K562 (cell line): Measurements from ENCODE around the gene IFT122. TPM values are rescaled to one million over a fixed set of nuclear protein-coding genes. Genes with fewer than 3 reads are reported as not detected.

Source experiments
- CTCF ChIP-seq, 3 experiments: IDR thresholded peaks in 2 of 3; conservative IDR thresholded peaks in 1 of 3; 2 replicates each; pipeline ENCODE4 v1.5.1; 2011 to 2012; ENCODE audit warnings: low read length in 3 of 3, mild to moderate bottlenecking in 3 of 3, control low read depth in 2 of 3, improper control_type of control experiment in 1 of 3, inconsistent platforms in 1 of 3, low read depth in 1 of 3, mixed read lengths in 1 of 3, moderate library complexity in 1 of 3; ENCODE audit not compliant: insufficient read depth in 2 of 3
- CTCFL ChIP-seq: IDR thresholded peaks from 2 replicates; pipeline ENCODE4 v1.6.1; 2011; ENCODE audit warnings: borderline replicate concordance, low read depth, mild to moderate bottlenecking, moderate library complexity, low read length; ENCODE audit not compliant: insufficient read depth, poor library complexity, severe bottlenecking
- DACH1 ChIP-seq: fragments of 450-650 bp; IDR thresholded peaks from 2 replicates; pipeline ENCODE4 v1.6.1; 2018; ENCODE audit not compliant: partially characterized antibody
- ESRRB ChIP-seq: fragments of 250-450 bp; sonication (Bioruptor Pico); IDR thresholded peaks from 2 replicates; pipeline ENCODE4 v1.5.0; 2020; ENCODE audit warnings: mild to moderate bottlenecking, moderate library complexity, borderline replicate concordance
- HOMEZ ChIP-seq: fragments of 250-450 bp; sonication (Bioruptor Pico); IDR thresholded peaks from 2 replicates; pipeline ENCODE4 v1.4.0; 2020; ENCODE audit warnings: mild to moderate bottlenecking, moderate library complexity
- PRMT5 ChIP-seq: sonication (generic); formaldehyde crosslinking; IDR thresholded peaks from 2 replicates; pipeline ENCODE4 v1.5.0; 2020; ENCODE audit warnings: missing genetic modification reagents
- SFPQ ChIP-seq: fragments of 200-400 bp; formaldehyde crosslinking; IDR thresholded peaks from 2 replicates; pipeline ENCODE4 v1.6.1; 2017; ENCODE audit warnings: mild to moderate bottlenecking, low read depth, low read length, moderate library complexity
- SMAD2 ChIP-seq: fragments of 150-350 bp; IDR thresholded peaks from 2 replicates; pipeline ENCODE4 v1.6.1; 2014; ENCODE audit warnings: low read depth, mild to moderate bottlenecking, low read length
- TCF7 ChIP-seq: sonication (generic); IDR thresholded peaks from 2 replicates; pipeline ENCODE4 v1.6.1; 2016; ENCODE audit warnings: antibody characterized with exemption, borderline replicate concordance
- TRIM25 ChIP-seq: fragments of 450-650 bp; IDR thresholded peaks from 2 replicates; pipeline ENCODE4 v1.7.0; 2016; ENCODE audit warnings: borderline replicate concordance
- ZBTB7A ChIP-seq: IDR thresholded peaks from 2 replicates; pipeline ENCODE4 v1.6.1; 2011; ENCODE audit warnings: low read depth, mild to moderate bottlenecking, low read length, moderate library complexity, borderline replicate concordance; ENCODE audit not compliant: control insufficient read depth
- ZKSCAN8 ChIP-seq: fragments of 200-800 bp; sonication (Bioruptor generic); IDR thresholded peaks from 2 replicates; pipeline ENCODE4 v1.6.1; 2016; ENCODE audit warnings: missing genetic modification characterization, missing compliant biosample characterization
- ZNF12 ChIP-seq: sonication (generic); formaldehyde crosslinking; IDR thresholded peaks from 2 replicates; pipeline ENCODE4 v1.4.0; 2020; ENCODE audit warnings: mild to moderate bottlenecking, missing genetic modification reagents
- ZNF224 ChIP-seq: sonication (generic); formaldehyde crosslinking; IDR thresholded peaks from 2 replicates; pipeline ENCODE4 v1.8.0; 2022; ENCODE audit warnings: mild to moderate bottlenecking, missing genetic modification reagents
- ZNF23 ChIP-seq: fragments of 250-450 bp; sonication (Bioruptor Pico); IDR thresholded peaks from 2 replicates; pipeline ENCODE4 v1.4.0; 2020; ENCODE audit warnings: mild to moderate bottlenecking
- ZNF253 ChIP-seq: fragments of 250-450 bp; sonication (Bioruptor Pico); conservative IDR thresholded peaks from 2 replicates; pipeline ENCODE4 v1.6.1; 2021; ENCODE audit warnings: mild to moderate bottlenecking
- polyA plus RNA-seq, 8 experiments: library from polyadenylated mRNA; depleted of rRNA in 4 of 8; stranded (reverse) in 5 of 8; unstranded in 3 of 8; fragments of >200 nt; fragmentation: Nextera tagmentation in 2 of 8; fragmentation: Illumina TruSeq in 1 of 8; extraction: Ambion mirVana in 2 of 8; extraction: Trizol in 1 of 8; gene quantifications; 2 replicates each; pipeline versions ENCODE4 v1.2.1 to v1.2.3, GENCODE V29; 2011 to 2014; ENCODE audit warnings: inconsistent platforms in 1 of 8, missing spikeins in 1 of 8
- total RNA-seq, 7 experiments: library from RNA; depleted of rRNA in 6 of 7; stranded (reverse); fragments of >200 nt in 6 of 7; fragmentation: Illumina TruSeq in 2 of 7; extraction: Trizol in 2 of 7; gene quantifications; 2 replicates each; pipeline versions ENCODE4 v1.2.1 to v1.2.3, GENCODE V29; 2011 to 2021; ENCODE audit warnings: low replicate concordance in 1 of 7

IFT122 gene
- total and polyA plus RNA-seq, 9 of the 15 experiments (the other 6 are each of a cell fraction or from before 2014, with no cell fraction given), result 2.4 to 11.5 (median 7.7) TPM

GRCh38 chr3:129439817-129440617, at the start of gene IFT122, which contains the start of gene MBD4 (continued):
- TF ChIP-seq TRIM25 (no peak), ZNF253 (CRISPR knock-in tag) (no peak), TCF7 (no peak), ZNF12 (CRISPR knock-in tag) (no peak), ZNF23 (no peak), PRMT5 (CRISPR knock-in tag) (no peak), ZKSCAN8 (CRISPR knock-in tag) (no peak), CTCF (IDR thresholded peaks at IDR 0.05 in 2 of 3, conservative IDR thresholded peaks at IDR 0.05 in 1 of 3; ENCODE audit: insufficient read depth in 2 of 3, low read depth in 1 of 3, low read length in 3 of 3) (no peak), ZBTB7A (peak; percentile 71; the same call in 1 of the 2 replicates), CTCFL (no peak), ZNF224 (CRISPR knock-in tag) (no peak), SFPQ (no peak), SMAD2 (no peak), ESRRB (CRISPR knock-in tag) (no peak), DACH1 (no peak), HOMEZ (no peak)
